A549 (cell line): ENCODE measurements around the gene TSKU. TPM values are rescaled to one million over a fixed set of nuclear protein-coding genes. Genes with fewer than 3 reads are reported as not detected.

Experiments used
- ATAC-seq, 2 experiments: fragments of 200-7000 bp in 1 of 2; fragments of >200 bp in 1 of 2; cut with Nextera tagmentation in 1 of 2; cut with Tn5 transposase in 1 of 2; 3 replicates each; pipeline versions ENCODE4 v1.8.0 to v1.9.1; 2018 to 2020; ENCODE audit warnings: mild to moderate bottlenecking in 1 of 2, moderate library complexity in 1 of 2
- CTCF ChIA-PET: fragments of 300-600 bp; sonication (Branson Sonifier 250); formaldehyde crosslinking; extraction: SDS; loops from one replicate; lab custom pipeline; 2021; ENCODE audit warnings: antibody characterized with exemption, inconsistent platforms; lab: Yijun Ruan, JAX
- POLR2A ChIA-PET: fragments of 350-600 bp; formaldehyde crosslinking; extraction: SDS; loops from one replicate; lab custom pipeline; 2021; ENCODE audit warnings: antibody characterized with exemption, inconsistent platforms; lab: Yijun Ruan, JAX
- DNase-seq, 2 experiments: peaks; one replicate each; pipeline versions ENCODE4 v3.0.0 to v3.0.0-alpha.2; 2011 to 2016; ENCODE audit warnings: low read depth in 1 of 2, low spot score in 1 of 2
- FAIRE-seq: peaks from 2 replicates; lab custom pipeline; 2011; peaks lifted over from hg19 to GRCh38; lab: Jason Lieb, UNC
- H3K27ac ChIP-seq, 2 experiments: fragments of >200 bp; sonication (Bioruptor Twin); formaldehyde crosslinking; 3 replicates each; pipeline ENCODE4 v1.5.1; 2016 to 2017
- H3K4me1 ChIP-seq: fragments of >200 bp; sonication (Bioruptor Twin); formaldehyde crosslinking; 3 replicates; pipeline ENCODE4 v1.6.1; 2016
- H3K4me2 ChIP-seq: fragments of >200 bp; sonication (Bioruptor Twin); formaldehyde crosslinking; 3 replicates; pipeline ENCODE4 v1.6.1; 2016
- H3K4me3 ChIP-seq: fragments of >200 bp; sonication (Bioruptor Twin); formaldehyde crosslinking; 3 replicates; pipeline ENCODE4 v1.5.1; 2016
- H3K9me3 ChIP-seq: fragments of >200 bp; sonication (Bioruptor Twin); formaldehyde crosslinking; 3 replicates; pipeline ENCODE4 v1.6.1; 2016
- CBX8 ChIP-seq: fragments of 200-600 bp; sonication (generic); IDR thresholded peaks from 2 replicates; pipeline ENCODE4 v1.6.1; 2016
- CHD4 ChIP-seq: fragments of 200-600 bp; sonication (generic); IDR thresholded peaks from 2 replicates; pipeline ENCODE4 v1.6.1; 2016; ENCODE audit warnings: antibody characterized with exemption, mild to moderate bottlenecking, borderline replicate concordance
- EHMT2 ChIP-seq: fragments of 200-600 bp; sonication (generic); IDR thresholded peaks from 2 replicates; pipeline ENCODE4 v1.6.1; 2016; ENCODE audit warnings: antibody characterized with exemption, low read depth, mild to moderate bottlenecking, moderate library complexity
- EP300 ChIP-seq, 2 experiments: fragments of >200 bp; sonication (Bioruptor Twin); formaldehyde crosslinking; IDR thresholded peaks; 2 replicates in 1 of 2; 3 replicates in 1 of 2; pipeline ENCODE4 v1.6.1; 2016 to 2017
- ESRRA ChIP-seq: fragments of 150-350 bp; IDR thresholded peaks from 2 replicates; pipeline ENCODE4 v1.6.1; 2014; ENCODE audit warnings: mild to moderate bottlenecking, low read length, borderline replicate concordance
- FOSB ChIP-seq: fragments of 250-450 bp; sonication (Bioruptor Pico); IDR thresholded peaks from 2 replicates; pipeline ENCODE4 v1.5.0; 2020; ENCODE audit warnings: mild to moderate bottlenecking, moderate library complexity
- FOSL2 ChIP-seq, 2 experiments: fragments of 450-650 bp in 1 of 2; fragments of >200 bp in 1 of 2; sonication (Bioruptor Twin) in 1 of 2; formaldehyde crosslinking; IDR thresholded peaks; 2 replicates each; pipeline versions ENCODE4 v1.5.0 to v1.6.1; 2016 to 2020; ENCODE audit warnings: mild to moderate bottlenecking in 1 of 2, moderate library complexity in 1 of 2
- GATA3 ChIP-seq: IDR thresholded peaks from 2 replicates; pipeline ENCODE4 v1.6.1; 2012; ENCODE audit warnings: borderline replicate concordance
- JUN ChIP-seq, 2 experiments: fragments of >200 bp; sonication (Bioruptor Twin); formaldehyde crosslinking; IDR thresholded peaks; 2 replicates in 1 of 2; 3 replicates in 1 of 2; pipeline ENCODE4 v1.6.1; 2016 to 2017
- KDM5A ChIP-seq: fragments of 200-600 bp; sonication (generic); IDR thresholded peaks from 2 replicates; pipeline ENCODE4 v1.6.1; 2016; ENCODE audit warnings: antibody characterized with exemption, mild to moderate bottlenecking
- MAFK ChIP-seq: fragments of 450-650 bp; IDR thresholded peaks from 2 replicates; pipeline ENCODE4 v1.6.1; 2014; ENCODE audit not compliant: partially characterized antibody
- MAZ ChIP-seq: fragments of 150-350 bp; IDR thresholded peaks from 2 replicates; pipeline ENCODE4 v1.6.1; 2014; ENCODE audit warnings: antibody characterized with exemption, low read depth, low read length, borderline replicate concordance
- MYC ChIP-seq: IDR thresholded peaks from 2 replicates; pipeline ENCODE4 v1.6.1; 2012; ENCODE audit warnings: mild to moderate bottlenecking, inconsistent platforms, low read length, improper control_type of control experiment, borderline replicate concordance
- NFE2L2 ChIP-seq: fragments of 150-350 bp; conservative IDR thresholded peaks from 2 replicates; pipeline ENCODE4 v1.6.1; 2014; ENCODE audit warnings: low read length
- NPAS2 ChIP-seq: fragments of 250-450 bp; sonication (Bioruptor Pico); IDR thresholded peaks from 2 replicates; pipeline ENCODE4 v1.8.0; 2022; ENCODE audit warnings: mild to moderate bottlenecking, moderate library complexity, borderline replicate concordance
- PHF8 ChIP-seq: fragments of 200-600 bp; sonication (generic); IDR thresholded peaks from 2 replicates; pipeline ENCODE4 v1.6.1; 2016; ENCODE audit warnings: low read depth, mild to moderate bottlenecking, antibody characterized with exemption, moderate library complexity, borderline replicate concordance
- POLR2A ChIP-seq: IDR thresholded peaks from 2 replicates; pipeline ENCODE4 v1.6.1; 2012; ENCODE audit warnings: mild to moderate bottlenecking, low read length
- SMC3 ChIP-seq: fragments of >200 bp; sonication (Bioruptor Twin); formaldehyde crosslinking; IDR thresholded peaks from 3 replicates; pipeline ENCODE4 v1.6.1; 2018; ENCODE audit warnings: inconsistent platforms
- ZFP36 ChIP-seq: fragments of 450-650 bp; IDR thresholded peaks from 2 replicates; pipeline ENCODE4 v1.6.1; 2014; ENCODE audit warnings: borderline replicate concordance; ENCODE audit not compliant: partially characterized antibody
- ZNF302 ChIP-seq: fragments of 250-450 bp; sonication (Bioruptor Pico); IDR thresholded peaks from 2 replicates; pipeline ENCODE4 v1.9.0; 2021; ENCODE audit warnings: inconsistent platforms, mild to moderate bottlenecking, moderate library complexity
- WGBS: methylation state at CpG from one replicate; pipeline ENCODE4 v1.1.6; 2017; ENCODE audit errors: missing lambda C conversion rate; 5-methylcytosine and 5-hydroxymethylcytosine counted together
- polyA plus RNA-seq, 4 experiments: library from polyadenylated mRNA; depleted of rRNA in 3 of 4; stranded (reverse); fragments of >200 nt; fragmentation: RNase III in 1 of 4; extraction: RNeasy Plus Mini Kit Qiagen cat#74134 plus additional on column Dnase treatment in 1 of 4; gene quantifications; 2 replicates in 3 of 4; 3 replicates in 1 of 4; pipeline ENCODE4 v1.2.3, GENCODE V29; 2011 to 2017
- TF ChIP-seq, protein P1 (sequence below): fragments of >200 bp; sonication (Bioruptor Twin); formaldehyde crosslinking; IDR thresholded peaks from 3 replicates; pipeline ENCODE4 v1.6.1; 2016
- TF ChIP-seq, protein P2 (sequence below): IDR thresholded peaks from 2 replicates; pipeline ENCODE4 v1.6.1; 2012; ENCODE audit warnings: low read depth, borderline replicate concordance
- TF ChIP-seq, protein P3 (sequence below): fragments of >200 bp; sonication (Bioruptor Twin); formaldehyde crosslinking; IDR thresholded peaks from 3 replicates; pipeline ENCODE4 v1.5.1; 2016

TSKU gene
- polyA plus RNA-seq, 2 of the 4 experiments (the other 2 are of a cell fraction) = 164 to 171 TPM

DNA sequence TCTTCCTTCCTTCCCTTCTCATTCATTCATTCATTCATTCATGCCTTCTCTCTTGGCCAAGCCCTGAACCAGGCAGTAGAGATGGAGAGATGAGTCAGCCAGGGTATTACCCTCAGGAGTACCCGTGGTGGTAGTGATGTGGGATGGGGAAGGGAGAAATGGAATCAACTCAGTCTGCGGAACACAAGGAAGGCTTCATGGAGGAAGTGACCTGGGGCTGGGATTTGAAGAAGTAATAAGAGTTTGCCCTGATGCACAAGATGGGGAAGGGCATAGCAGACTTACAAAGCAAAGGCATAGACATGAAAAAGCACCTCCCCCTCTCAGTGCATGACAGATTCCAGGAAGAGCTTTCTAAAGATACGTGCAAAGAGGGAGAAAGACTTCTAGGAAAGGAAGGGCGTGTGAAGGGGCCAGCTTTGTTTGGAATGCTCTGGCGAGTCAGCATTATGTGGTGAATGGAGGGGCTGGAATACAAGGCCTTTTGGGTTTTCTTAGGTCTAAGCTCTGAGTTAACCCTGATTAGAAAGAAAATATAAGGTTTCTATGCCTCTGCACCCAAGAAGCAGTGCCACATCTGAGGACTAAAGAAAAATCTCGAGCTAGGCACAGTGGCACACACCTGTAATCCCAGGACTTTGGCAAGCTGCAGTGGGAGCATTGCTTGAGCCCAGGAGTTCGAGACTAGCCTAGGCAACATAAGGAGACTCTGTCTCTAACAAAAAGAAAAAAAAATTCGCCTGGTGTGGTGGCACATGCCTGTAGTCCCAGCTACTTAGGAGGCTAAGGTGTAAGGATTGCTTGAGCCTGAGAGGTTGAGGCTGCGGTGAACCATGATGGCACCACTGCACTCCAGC, 41.2 kb downstream of the TSKU start:
- WGBS = 49% methylated on average over 9 of the region's 9 CpGs
- Histone ChIP-seq H3K9me3 (no peaks in the 10 kb centered on the region), H3K4me1 (peaks cover 27% of the 10 kb centered on the region), H3K27ac (peak overlapping the region; percentile 80 to 91), H3K4me3 (peak overlapping the region; percentile 37; the same call in 2 of the 3 replicates), H3K4me2 (peak overlapping the region; percentile 93)
- TF ChIP-seq NFE2L2 (no peak), JUN (IDR thresholded peaks at IDR 0.05) (no peak; a peak in 1 of 5 replicates), MAFK (peak; percentile 55), ZFP36 (peak; percentile 79)
- ATAC-seq (peak; percentile 58 to 59), FAIRE-seq (peak; percentile 28), DNase-seq (peak in 1 of 2 experiments; percentile 65)
- ChIA-PET POLR2A (interaction anchor here (1.1 to 1.2 kb wide), 2 partner anchors 15 to 23 kb away, joined by 3 to 5 read pairs; no protein-coding TSS in a partner anchor), CTCF (interaction anchor here (0.9 to 2.4 kb wide), 10 partner anchors 12 to 96 kb away, joined by 3 to 10 read pairs (median 5); no protein-coding TSS in a partner anchor)

DNA sequence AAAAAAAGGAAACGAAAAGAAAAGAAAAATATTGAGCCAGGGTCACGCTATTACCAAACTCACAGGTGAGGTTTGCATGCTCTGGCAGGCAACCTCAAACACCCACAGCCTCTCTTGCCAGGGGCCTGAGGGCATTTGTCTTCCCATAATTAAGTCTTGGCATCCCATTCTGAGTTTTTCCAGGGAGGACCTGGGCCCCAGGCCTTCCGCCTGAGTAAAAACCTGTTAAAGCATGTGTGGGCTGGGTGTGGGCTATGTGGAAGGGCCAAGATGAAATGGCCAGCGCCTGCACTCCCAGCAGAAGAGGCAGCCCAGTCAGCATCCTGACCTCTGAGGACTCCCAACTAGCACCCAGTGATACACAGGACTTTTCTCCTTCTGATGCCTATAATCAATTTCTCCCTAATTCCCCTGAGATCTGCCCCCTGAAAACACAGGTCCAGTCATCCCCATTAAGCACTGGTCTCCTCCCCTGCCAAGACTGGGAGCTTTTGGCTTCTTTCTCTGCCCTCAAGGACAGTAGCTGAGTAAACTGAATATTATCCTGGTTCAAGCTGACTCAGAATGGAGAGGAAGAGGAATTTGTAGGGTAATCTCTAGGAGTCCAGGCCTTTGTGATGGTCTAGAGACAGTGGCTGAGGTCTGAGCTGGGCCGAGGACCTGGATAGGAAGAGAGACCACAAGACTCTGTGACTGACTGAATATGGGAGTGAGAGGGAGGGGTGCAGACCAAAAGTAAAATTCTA, 42.0 kb downstream of the TSKU start:
- no peak for DNase-seq
- TF ChIP-seq MYC (no peak), CBX8 (no peak)
- Histone ChIP-seq H3K27ac (peak overlapping the region; percentile 80 to 91), H3K4me1 (peaks cover 27% of the 10 kb centered on the region), H3K9me3 (no peaks in the 10 kb centered on the region), H3K4me3 (no peak overlapping the region), H3K4me2 (no peak overlapping the region)
- ATAC-seq = no peak
- CTCF ChIA-PET = interaction anchor here (1.0 to 2.4 kb wide), 7 partner anchors 11 to 95 kb away, joined by 3 to 10 read pairs (median 7); no protein-coding TSS in a partner anchor
- no peak for FAIRE-seq
- 86% methylated on average over 5 of the region's 5 CpGs for WGBS
- POLR2A ChIA-PET = interaction anchor here (1.1 kb wide), 1 partner anchor 24 kb away, joined by 3 read pairs; no protein-coding TSS in a partner anchor

DNA sequence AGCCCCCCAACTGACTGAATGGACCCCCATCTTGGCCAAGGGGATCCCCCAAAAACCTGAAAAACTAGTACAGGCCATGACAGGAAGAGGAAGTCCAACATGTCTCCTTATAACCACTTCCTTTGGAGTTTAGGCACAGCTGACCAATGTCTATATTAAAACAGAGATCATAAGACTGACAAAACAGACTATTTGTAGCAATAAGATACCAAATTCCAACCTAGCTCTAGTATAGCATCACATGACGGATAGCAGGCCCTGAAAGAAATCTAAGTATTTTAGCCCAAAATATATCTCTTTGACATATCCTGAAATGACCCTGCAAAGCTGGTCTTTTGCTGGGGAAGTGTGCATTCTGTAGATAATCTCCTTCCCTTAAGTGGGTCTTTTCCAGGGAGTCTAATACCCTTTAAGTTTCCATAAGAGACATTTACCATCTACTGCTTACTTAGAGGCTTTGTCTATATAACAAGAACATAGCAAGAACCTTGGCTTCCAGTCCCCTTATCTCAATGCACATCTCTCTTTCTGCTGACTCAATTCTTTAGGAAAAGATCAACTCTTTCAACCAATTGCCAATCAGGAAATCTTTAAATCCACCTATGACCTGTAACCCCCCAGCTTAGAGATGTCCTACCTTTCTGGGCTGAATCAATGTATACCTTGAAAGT, 42.7 kb downstream of the TSKU start:
- no peak for FAIRE-seq
- CTCF ChIA-PET = interaction anchor here (1.0 to 2.4 kb wide), 6 partner anchors 10 to 94 kb away, joined by 3 to 10 read pairs (median 6); no protein-coding TSS in a partner anchor
- H3K4me2 ChIP-seq = no peak overlapping the region
- TF ChIP-seq, protein P1, sequence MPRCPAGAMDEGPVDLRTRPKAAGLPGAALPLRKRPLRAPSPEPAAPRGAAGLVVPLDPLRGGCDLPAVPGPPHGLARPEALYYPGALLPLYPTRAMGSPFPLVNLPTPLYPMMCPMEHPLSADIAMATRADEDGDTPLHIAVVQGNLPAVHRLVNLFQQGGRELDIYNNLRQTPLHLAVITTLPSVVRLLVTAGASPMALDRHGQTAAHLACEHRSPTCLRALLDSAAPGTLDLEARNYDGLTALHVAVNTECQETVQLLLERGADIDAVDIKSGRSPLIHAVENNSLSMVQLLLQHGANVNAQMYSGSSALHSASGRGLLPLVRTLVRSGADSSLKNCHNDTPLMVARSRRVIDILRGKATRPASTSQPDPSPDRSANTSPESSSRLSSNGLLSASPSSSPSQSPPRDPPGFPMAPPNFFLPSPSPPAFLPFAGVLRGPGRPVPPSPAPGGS = no peak
- TF ChIP-seq KDM5A (no peak), ESRRA (no peak), CHD4 (no peak), EHMT2 (no peak), ZNF302 (CRISPR knock-in tag) (no peak), FOSL2 (IDR thresholded peaks at IDR 0.05) (no peak), FOSL2 (CRISPR knock-in tag; IDR thresholded peaks at IDR 0.05) (no peak), GATA3 (no peak), SMC3 (no peak), POLR2A (no peak), MAZ (no peak), PHF8 (no peak), FOSB (CRISPR knock-in tag) (no peak), NPAS2 (CRISPR knock-in tag) (no peak), EP300 (IDR thresholded peaks at IDR 0.05) (no peak)
- TF ChIP-seq, protein P2, sequence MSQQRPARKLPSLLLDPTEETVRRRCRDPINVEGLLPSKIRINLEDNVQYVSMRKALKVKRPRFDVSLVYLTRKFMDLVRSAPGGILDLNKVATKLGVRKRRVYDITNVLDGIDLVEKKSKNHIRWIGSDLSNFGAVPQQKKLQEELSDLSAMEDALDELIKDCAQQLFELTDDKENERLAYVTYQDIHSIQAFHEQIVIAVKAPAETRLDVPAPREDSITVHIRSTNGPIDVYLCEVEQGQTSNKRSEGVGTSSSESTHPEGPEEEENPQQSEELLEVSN = no peak
- TF ChIP-seq, protein P3, sequence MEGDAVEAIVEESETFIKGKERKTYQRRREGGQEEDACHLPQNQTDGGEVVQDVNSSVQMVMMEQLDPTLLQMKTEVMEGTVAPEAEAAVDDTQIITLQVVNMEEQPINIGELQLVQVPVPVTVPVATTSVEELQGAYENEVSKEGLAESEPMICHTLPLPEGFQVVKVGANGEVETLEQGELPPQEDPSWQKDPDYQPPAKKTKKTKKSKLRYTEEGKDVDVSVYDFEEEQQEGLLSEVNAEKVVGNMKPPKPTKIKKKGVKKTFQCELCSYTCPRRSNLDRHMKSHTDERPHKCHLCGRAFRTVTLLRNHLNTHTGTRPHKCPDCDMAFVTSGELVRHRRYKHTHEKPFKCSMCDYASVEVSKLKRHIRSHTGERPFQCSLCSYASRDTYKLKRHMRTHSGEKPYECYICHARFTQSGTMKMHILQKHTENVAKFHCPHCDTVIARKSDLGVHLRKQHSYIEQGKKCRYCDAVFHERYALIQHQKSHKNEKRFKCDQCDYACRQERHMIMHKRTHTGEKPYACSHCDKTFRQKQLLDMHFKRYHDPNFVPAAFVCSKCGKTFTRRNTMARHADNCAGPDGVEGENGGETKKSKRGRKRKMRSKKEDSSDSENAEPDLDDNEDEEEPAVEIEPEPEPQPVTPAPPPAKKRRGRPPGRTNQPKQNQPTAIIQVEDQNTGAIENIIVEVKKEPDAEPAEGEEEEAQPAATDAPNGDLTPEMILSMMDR = no peak

More for the DNA sequence above, 42.7 kb downstream of the TSKU start:
- H3K9me3 ChIP-seq = no peaks in the 10 kb centered on the region
- WGBS = 91% methylated on average over 1 of the region's 1 CpG
- DNase-seq (no peak), ATAC-seq (no peak)
- H3K27ac ChIP-seq = peak overlapping the region; percentile 80 to 91; a peak in 5 of 6 replicates
- no peak overlapping the region for H3K4me3 ChIP-seq
- peaks cover 27% of the 10 kb centered on the region for H3K4me1 ChIP-seq
- POLR2A ChIA-PET = no interaction called here
